ENCODE measurements around the gene NR4A1.

Gene NR4A1

GRCh38 chr12:52059582-52060497, 8.6 kb downstream of the NR4A1 start:
- DNase-seq, result no peak

- DNase-seq, result no peak
Observed at GRCh38 chr12:52060498-52061177, 9.4 kb downstream of the NR4A1 start.

- no peak for DNase-seq
Observed at GRCh38 chr12:52061470-52062166, 10.4 kb downstream of the NR4A1 start.

GRCh38 chr12:52062167-52063081, 11.2 kb downstream of the NR4A1 start:
- DNase-seq, result no peak

GRCh38 chr12:52063082-52063924, 12.1 kb downstream of the NR4A1 start:
- DNase-seq, result no peak

GRCh38 chr12:52063981-52064649, 12.9 kb downstream of the NR4A1 start:
- DNase-seq, result no peak

- DNase-seq, result no peak
Observed at GRCh38 chr12:52066346-52067080, 15.3 kb downstream of the NR4A1 start.

GRCh38 chr12:52067081-52067374, 15.8 kb downstream of the NR4A1 start:
- DNase-seq, result no peak

- DNase-seq, result peak; percentile 74 to 98 (median 86)
Observed at GRCh38 chr12:52069327-52070184, 18.3 kb downstream of the NR4A1 start, which contains the start of gene ATG101. Gene ATG101 (plus strand): TSS chr12:52069978. CDS start chr12:52073651, 3,673 bp downstream.

GRCh38 chr12:52070185-52070925, 19.1 kb downstream of the NR4A1 start:
- no peak for DNase-seq

GRCh38 chr12:52073531-52074381, 22.5 kb downstream of the NR4A1 start:
- peak in 2 of 6 experiments; percentile 5 to 11 for DNase-seq

- no peak for DNase-seq
Observed at GRCh38 chr12:52074971-52075724, 23.9 kb downstream of the NR4A1 start.

- no peak for DNase-seq
Observed at GRCh38 chr12:52076811-52077210, 25.6 kb downstream of the NR4A1 start.

GRCh38 chr12:52078276-52078675, 27.0 kb downstream of the NR4A1 start:
- DNase-seq, result no peak

GRCh38 chr12:52079576-52080402, 28.5 kb downstream of the NR4A1 start, which contains the start of gene SMIM41:
Gene SMIM41 (plus strand): TSS chr12:52079704. CDS start chr12:52079780, 76 bp downstream.
- DNase-seq, result no peak
